Osteoblast (primary cell): ENCODE measurements around the gene AHCY. TPM values are rescaled to one million over a fixed set of nuclear protein-coding genes. Genes with fewer than 3 reads are reported as not detected.
"Not testable (repeated sequence)": the region's sequence is repeated elsewhere in the genome, so short reads cannot be mapped to it uniquely, and the experiment has no call there.

Experiments
- DNase-seq: peaks from one replicate; pipeline ENCODE4 v3.0.0; 2011; ENCODE audit warnings: low spot score, mixed read lengths; ENCODE audit not compliant: insufficient read length; ENCODE audit errors: missing footprints
- H2AFZ ChIP-seq: 2 replicates; pipeline ENCODE4 v1.6.0; 2011; ENCODE audit warnings: mild to moderate bottlenecking, low read length
- H3K27ac ChIP-seq: 2 replicates; pipeline ENCODE4 v1.5.1; 2011; ENCODE audit warnings: mild to moderate bottlenecking, low read depth, low read length, moderate library complexity
- H3K27me3 ChIP-seq: 2 replicates; pipeline ENCODE4 v1.6.0; 2012; ENCODE audit warnings: mild to moderate bottlenecking, control low read depth, inconsistent platforms, low read length, moderate library complexity; ENCODE audit not compliant: insufficient read depth
- H3K36me3 ChIP-seq: 2 replicates; pipeline ENCODE4 v1.5.1; 2011; ENCODE audit warnings: mild to moderate bottlenecking, low read length, control low read depth, moderate library complexity; ENCODE audit not compliant: insufficient read depth
- H3K4me1 ChIP-seq: 2 replicates; pipeline ENCODE4 v1.5.1; 2011; ENCODE audit warnings: mild to moderate bottlenecking, low read length, control low read depth, moderate library complexity; ENCODE audit not compliant: insufficient read depth
- H3K4me2 ChIP-seq: 2 replicates; pipeline ENCODE4 v1.6.0; 2011; ENCODE audit warnings: mild to moderate bottlenecking, low read length; ENCODE audit not compliant: insufficient read depth
- H3K4me3 ChIP-seq: fragments of 200-600 bp; sonication (generic); 3 replicates; pipeline ENCODE4 v1.5.1; 2012; ENCODE audit warnings: mild to moderate bottlenecking, low read length, inconsistent platforms; ENCODE audit not compliant: insufficient read depth
- H3K79me2 ChIP-seq: 2 replicates; pipeline ENCODE4 v1.6.0; 2012; ENCODE audit warnings: mild to moderate bottlenecking, low read length, control low read depth, inconsistent platforms; ENCODE audit not compliant: insufficient read depth
- H3K9me3 ChIP-seq: 2 replicates; pipeline ENCODE4 v1.5.1; 2011; ENCODE audit warnings: low read depth, low read length, control low read depth
- H4K20me1 ChIP-seq: 2 replicates; pipeline ENCODE4 v1.6.0; 2012; ENCODE audit warnings: mild to moderate bottlenecking, low read length, control low read depth; ENCODE audit not compliant: insufficient read depth
- CTCF ChIP-seq: IDR thresholded peaks from 2 replicates; pipeline ENCODE4 v1.5.1; 2011; ENCODE audit warnings: mild to moderate bottlenecking, low read depth, low read length, moderate library complexity; ENCODE audit errors: extremely low read depth
- total RNA-seq: library from RNA; depleted of rRNA; stranded (reverse); fragments of >200 nt; gene quantifications from 2 replicates; pipeline ENCODE4 v1.2.3, GENCODE V29; 2012

AHCY gene
- total RNA-seq, 1 donor = 87.6 TPM

- Histone ChIP-seq H4K20me1 (no peaks in the 10 kb centered on the region), H2AFZ (no peak overlapping the region), H3K36me3 (no peaks in the 10 kb centered on the region), H3K4me2 (no peak overlapping the region), H3K9me3 (no peaks in the 10 kb centered on the region), H3K27me3 (no peaks in the 10 kb centered on the region), H3K79me2 (no peaks in the 10 kb centered on the region), H3K4me1 (peaks cover 4% of the 10 kb centered on the region), H3K27ac (no peak overlapping the region), H3K4me3 (no peak overlapping the region)
- no peak for TF ChIP-seq CTCF
- DNase-seq = no peak
Observed at GRCh38 chr20:34345402-34345736, 42.2 kb upstream of the AHCY start.

- H3K4me3 ChIP-seq = no peak overlapping the region
Observed at GRCh38 chr20:34344238-34344637, 41.1 kb upstream of the AHCY start.

GRCh38 chr20:34343458-34344211 lies 40.5 kb upstream of the AHCY start:
- Histone ChIP-seq H3K27me3 (no peaks in the 10 kb centered on the region), H4K20me1 (no peaks in the 10 kb centered on the region), H3K27ac (no peak overlapping the region), H3K4me3 (no peak overlapping the region), H3K36me3 (no peaks in the 10 kb centered on the region), H2AFZ (no peak overlapping the region), H3K4me2 (no peak overlapping the region), H3K79me2 (no peaks in the 10 kb centered on the region), H3K9me3 (no peaks in the 10 kb centered on the region), H3K4me1 (no peaks in the 10 kb centered on the region)
- DNase-seq = no peak
- no peak for TF ChIP-seq CTCF

More at GRCh38 chr20:34344238-34344637, 41.1 kb upstream of the AHCY start:
- Histone ChIP-seq H4K20me1 (no peaks in the 10 kb centered on the region), H2AFZ (no peak overlapping the region), H3K27me3 (no peaks in the 10 kb centered on the region), H3K79me2 (no peaks in the 10 kb centered on the region), H3K4me1 (no peaks in the 10 kb centered on the region), H3K27ac (no peak overlapping the region), H3K9me3 (no peaks in the 10 kb centered on the region), H3K4me2 (no peak overlapping the region), H3K36me3 (no peaks in the 10 kb centered on the region)
- TF ChIP-seq CTCF = no peak
- DNase-seq = no peak

- H3K79me2 ChIP-seq, H2AFZ ChIP-seq, H3K9me3 ChIP-seq, H3K27me3 ChIP-seq, H3K4me3 ChIP-seq, H3K4me1 ChIP-seq, H3K4me2 ChIP-seq, DNase-seq, H3K36me3 ChIP-seq, H4K20me1 ChIP-seq, H3K27ac ChIP-seq: not testable (repeated sequence)
Observed at GRCh38 chr20:34341199-34341598, 38.0 kb upstream of the AHCY start.

GRCh38 chr20:34340726-34341125 lies 37.6 kb upstream of the AHCY start:
- H3K27ac ChIP-seq, H3K9me3 ChIP-seq, H3K4me2 ChIP-seq, H4K20me1 ChIP-seq, H3K79me2 ChIP-seq, H3K36me3 ChIP-seq, H3K4me1 ChIP-seq, H2AFZ ChIP-seq, DNase-seq, H3K27me3 ChIP-seq, H3K4me3 ChIP-seq: not testable (repeated sequence)
